SK-N-SH (cell line): ENCODE data around the gene METRNL. TPM values are rescaled to one million over a fixed set of nuclear protein-coding genes. Genes with fewer than 3 reads are reported as not detected.

Experiments used
- CTCF ChIA-PET: fragments of 300-600, 350-600 bp; formaldehyde crosslinking; extraction: SDS; loops from one replicate; lab custom pipeline; 2021; lab: Yijun Ruan, JAX
- POLR2A ChIA-PET: fragments of 350-600 bp; sonication (Branson Sonifier 250); formaldehyde crosslinking; extraction: SDS; loops from one replicate; lab custom pipeline; 2020; ENCODE audit warnings: antibody characterized with exemption, inconsistent platforms; lab: Yijun Ruan, JAX
- DNase-seq: peaks from one replicate; pipeline ENCODE4 v3.0.0; 2012
- H2AFZ ChIP-seq: fragments of 200-600 bp; sonication (generic); 2 replicates; pipeline ENCODE4 v1.8.1; 2016; ENCODE audit warnings: antibody characterized with exemption, mild to moderate bottlenecking, low read depth
- H3F3A ChIP-seq: fragments of 200-600 bp; sonication (generic); replicated peaks from 2 replicates; pipeline ENCODE3; 2016; ENCODE audit warnings: antibody characterized with exemption, mild to moderate bottlenecking; ENCODE audit not compliant: insufficient read depth
- H3K27ac ChIP-seq, 2 experiments: fragments of 200-500 bp in 1 of 2; fragments of 200-600 bp in 1 of 2; sonication (Bioruptor generic) in 1 of 2; sonication (generic), shearing (Covaris generic) in 1 of 2; 2 replicates each; pipeline versions ENCODE4 v1.5.1 to v1.6.1; 2014 to 2016; ENCODE audit warnings: low read depth in 2 of 2, inconsistent platforms in 1 of 2, low read length in 1 of 2, mild to moderate bottlenecking in 1 of 2, mixed read lengths in 1 of 2
- H3K27me3 ChIP-seq: fragments of 200-600 bp; sonication (generic), shearing (Covaris generic); 2 replicates; pipeline ENCODE4 v1.6.1; 2016; ENCODE audit warnings: mixed run types; ENCODE audit not compliant: insufficient read depth
- H3K36me3 ChIP-seq, 2 experiments: fragments of 200-500 bp in 1 of 2; fragments of 200-600 bp in 1 of 2; sonication (Bioruptor generic) in 1 of 2; sonication (generic) in 1 of 2; replicated peaks in 1 of 2; 2 replicates each; pipeline versions ENCODE3 to v1.5.1; 2014 to 2016; ENCODE audit warnings: low read length in 1 of 2, mild to moderate bottlenecking in 1 of 2; ENCODE audit not compliant: insufficient read depth in 2 of 2, control insufficient read depth in 1 of 2
- H3K4me1 ChIP-seq, 2 experiments: fragments of 200-500 bp in 1 of 2; fragments of 200-600 bp in 1 of 2; sonication (Bioruptor generic) in 1 of 2; sonication (generic), shearing (Covaris generic) in 1 of 2; 2 replicates each; pipeline versions ENCODE4 v1.5.1 to v1.6.1; 2014 to 2016; ENCODE audit warnings: low read depth in 1 of 2, low read length in 1 of 2, mixed run types in 1 of 2; ENCODE audit not compliant: insufficient read depth in 2 of 2, control insufficient read depth in 1 of 2
- H3K4me2 ChIP-seq: fragments of 200-600 bp; sonication (generic), shearing (Covaris generic); 2 replicates; pipeline ENCODE4 v1.6.1; 2017; ENCODE audit warnings: mixed run types
- H3K4me3 ChIP-seq, 2 experiments: fragments of 200-500 bp in 1 of 2; fragments of 200-600 bp in 1 of 2; sonication (Bioruptor generic) in 1 of 2; sonication (generic), shearing (Covaris generic) in 1 of 2; 2 replicates each; pipeline versions ENCODE4 v1.5.1 to v1.8.1; 2014 to 2016; ENCODE audit warnings: low read depth in 2 of 2, inconsistent platforms in 1 of 2, low read length in 1 of 2, mild to moderate bottlenecking in 1 of 2, mixed read lengths in 1 of 2, moderate library complexity in 1 of 2
- H3K79me2 ChIP-seq: fragments of 200-600 bp; sonication (generic); 2 replicates; pipeline ENCODE4 v1.8.1; 2017; ENCODE audit warnings: mild to moderate bottlenecking; ENCODE audit not compliant: insufficient read depth
- H3K9ac ChIP-seq: fragments of 200-600 bp; sonication (generic); 2 replicates; pipeline ENCODE4 v1.6.1; 2017; ENCODE audit warnings: mixed run types
- H3K9me2 ChIP-seq: fragments of 200-600 bp; sonication (generic); 2 replicates; pipeline ENCODE4 v1.6.1; 2017; ENCODE audit warnings: mixed run types
- H3K9me3 ChIP-seq: fragments of 200-600 bp; sonication (generic); 2 replicates; pipeline ENCODE4 v1.6.1; 2017; ENCODE audit warnings: mixed run types, mild to moderate bottlenecking, moderate library complexity
- H4K20me1 ChIP-seq: fragments of 200-600 bp; sonication (generic); 2 replicates; pipeline ENCODE4 v1.6.1; 2017; ENCODE audit warnings: mild to moderate bottlenecking, mixed run types; ENCODE audit not compliant: insufficient read depth
- ELF1 ChIP-seq: IDR thresholded peaks from 2 replicates; pipeline ENCODE4 v1.4.0; 2012
- EZH2phosphoT487 ChIP-seq: fragments of 200-600 bp; sonication (generic); IDR thresholded peaks from 2 replicates; pipeline ENCODE4 v1.6.1; 2017; ENCODE audit warnings: low read depth, mixed run types, mild to moderate bottlenecking, antibody characterized with exemption, moderate library complexity, borderline replicate concordance
- GABPA ChIP-seq: IDR thresholded peaks from 2 replicates; pipeline ENCODE4 v1.4.0; 2012; ENCODE audit warnings: low read depth, mild to moderate bottlenecking
- GATA2 ChIP-seq: sonication (generic); formaldehyde crosslinking; IDR thresholded peaks from 2 replicates; pipeline ENCODE4 v1.5.0; 2020; ENCODE audit warnings: mild to moderate bottlenecking, missing genetic modification reagents
- MEF2A ChIP-seq: IDR thresholded peaks from 2 replicates; pipeline ENCODE4 v1.4.0; 2012; ENCODE audit warnings: low read depth, borderline replicate concordance
- MXI1 ChIP-seq: IDR thresholded peaks from 2 replicates; pipeline ENCODE4 v1.6.1; 2012; ENCODE audit warnings: mild to moderate bottlenecking, low read depth, low read length, improper control_type of control experiment
- NFIC ChIP-seq: IDR thresholded peaks from 2 replicates; pipeline ENCODE4 v1.4.0; 2012; ENCODE audit warnings: borderline replicate concordance
- NRF1 ChIP-seq: IDR thresholded peaks from 2 replicates; pipeline ENCODE4 v1.6.1; 2012; ENCODE audit warnings: low read depth, mild to moderate bottlenecking, low read length
- POLR2AphosphoS5 ChIP-seq: IDR thresholded peaks from 2 replicates; pipeline ENCODE4 v1.6.1; 2012; ENCODE audit warnings: low read depth, low read length
- RAD21 ChIP-seq: IDR thresholded peaks from 2 replicates; pipeline ENCODE4 v1.6.1; 2012; ENCODE audit warnings: mild to moderate bottlenecking, low read length
- RCOR1 ChIP-seq: fragments of 150-350 bp; IDR thresholded peaks from 2 replicates; pipeline ENCODE4 v1.6.1; 2017; ENCODE audit warnings: antibody characterized with exemption, low read length
- RFX5 ChIP-seq: IDR thresholded peaks from 2 replicates; pipeline ENCODE4 v1.6.1; 2012; ENCODE audit warnings: mild to moderate bottlenecking, improper control_type of control experiment, low read length
- RXRA ChIP-seq: IDR thresholded peaks from 2 replicates; pipeline ENCODE4 v1.4.0; 2012; ENCODE audit warnings: low read depth, mild to moderate bottlenecking, borderline replicate concordance
- TCF12 ChIP-seq: IDR thresholded peaks from 2 replicates; pipeline ENCODE4 v1.4.0; 2012
- TEAD4 ChIP-seq: IDR thresholded peaks from 2 replicates; pipeline ENCODE4 v1.4.0; 2012; ENCODE audit warnings: mild to moderate bottlenecking, borderline replicate concordance; ENCODE audit not compliant: insufficient read depth
- YY1 ChIP-seq: IDR thresholded peaks from 2 replicates; pipeline ENCODE4 v1.4.0; 2012; ENCODE audit warnings: low read depth, mild to moderate bottlenecking
- WGBS: methylation state at CpG from one replicate; pipeline ENCODE4 v1.1.6; 2017; ENCODE audit warnings: low lambda C conversion rate; 5-methylcytosine and 5-hydroxymethylcytosine counted together
- polyA plus RNA-seq, 3 experiments: library from polyadenylated mRNA; depleted of rRNA; stranded (reverse); fragments of >200 nt; gene quantifications; 2 replicates each; pipeline ENCODE4 v1.2.3, GENCODE V29; 2012
- TF ChIP-seq, protein P1 (sequence below): IDR thresholded peaks from 2 replicates; pipeline ENCODE4 v1.6.1; 2012; ENCODE audit warnings: mild to moderate bottlenecking, low read depth, low read length, moderate library complexity
- TF ChIP-seq, protein P2 (sequence below): IDR thresholded peaks from 2 replicates; pipeline ENCODE4 v1.4.0; 2012; ENCODE audit warnings: low read depth
- TF ChIP-seq, protein P3 (sequence below): fragments of 200-600 bp; sonication (generic); IDR thresholded peaks from 2 replicates; pipeline ENCODE4 v1.6.1; 2017; ENCODE audit warnings: antibody characterized with exemption, mild to moderate bottlenecking, moderate library complexity
- TF ChIP-seq, protein P4 (sequence below): fragments of 150-350 bp; IDR thresholded peaks from 2 replicates; pipeline ENCODE4 v1.6.1; 2016; ENCODE audit warnings: mild to moderate bottlenecking, low read depth, low read length

Gene METRNL
- polyA plus RNA-seq, 1 of the 3 experiments (the other 2 are of a cell fraction), result 75.5 TPM

DNA sequence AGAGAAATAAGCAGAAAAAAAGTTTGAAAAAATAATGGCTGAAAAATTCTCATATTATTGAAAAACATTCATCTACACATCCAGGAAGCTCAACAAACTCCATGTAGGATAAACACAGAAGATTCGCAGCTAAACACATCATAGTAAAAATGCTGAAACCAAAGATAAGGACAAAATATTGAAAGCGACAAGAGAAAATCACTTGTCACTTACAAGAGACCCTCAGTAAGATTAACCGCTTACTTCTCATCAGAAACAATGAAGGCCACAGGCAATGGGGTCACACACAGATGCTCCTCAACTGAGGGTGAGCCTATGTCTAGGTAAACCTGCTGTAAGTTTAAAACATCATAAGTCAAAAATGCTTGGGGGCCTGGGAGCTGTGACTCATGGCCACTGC lies 38.1 kb upstream of the METRNL start:
- H3K4me2 ChIP-seq, result no peak overlapping the region
- no peak overlapping the region for H3K4me3 ChIP-seq
- H3K9me2 ChIP-seq, result no peaks in the 10 kb centered on the region
- no peak overlapping the region for H2AFZ ChIP-seq
- no peak overlapping the region for H3K27ac ChIP-seq
- H3F3A ChIP-seq, result peaks cover 4% of the 10 kb centered on the region
- peaks cover 25% of the 10 kb centered on the region; the same call in 1 of the 2 replicates for H3K9me3 ChIP-seq
- peaks cover 5% of the 10 kb centered on the region; the same call in 1 of the 2 replicates for H3K79me2 ChIP-seq
- peak; percentile 26 for DNase-seq
- POLR2A ChIA-PET, result no interaction called here
- H4K20me1 ChIP-seq, result no peaks in the 10 kb centered on the region
- no peak overlapping the region for H3K9ac ChIP-seq
- H3K36me3 ChIP-seq, result peaks cover 24 to 61% of the 10 kb centered on the region in 2 experiments
- H3K27me3 ChIP-seq, result no peaks in the 10 kb centered on the region
- TF ChIP-seq, protein P1, sequence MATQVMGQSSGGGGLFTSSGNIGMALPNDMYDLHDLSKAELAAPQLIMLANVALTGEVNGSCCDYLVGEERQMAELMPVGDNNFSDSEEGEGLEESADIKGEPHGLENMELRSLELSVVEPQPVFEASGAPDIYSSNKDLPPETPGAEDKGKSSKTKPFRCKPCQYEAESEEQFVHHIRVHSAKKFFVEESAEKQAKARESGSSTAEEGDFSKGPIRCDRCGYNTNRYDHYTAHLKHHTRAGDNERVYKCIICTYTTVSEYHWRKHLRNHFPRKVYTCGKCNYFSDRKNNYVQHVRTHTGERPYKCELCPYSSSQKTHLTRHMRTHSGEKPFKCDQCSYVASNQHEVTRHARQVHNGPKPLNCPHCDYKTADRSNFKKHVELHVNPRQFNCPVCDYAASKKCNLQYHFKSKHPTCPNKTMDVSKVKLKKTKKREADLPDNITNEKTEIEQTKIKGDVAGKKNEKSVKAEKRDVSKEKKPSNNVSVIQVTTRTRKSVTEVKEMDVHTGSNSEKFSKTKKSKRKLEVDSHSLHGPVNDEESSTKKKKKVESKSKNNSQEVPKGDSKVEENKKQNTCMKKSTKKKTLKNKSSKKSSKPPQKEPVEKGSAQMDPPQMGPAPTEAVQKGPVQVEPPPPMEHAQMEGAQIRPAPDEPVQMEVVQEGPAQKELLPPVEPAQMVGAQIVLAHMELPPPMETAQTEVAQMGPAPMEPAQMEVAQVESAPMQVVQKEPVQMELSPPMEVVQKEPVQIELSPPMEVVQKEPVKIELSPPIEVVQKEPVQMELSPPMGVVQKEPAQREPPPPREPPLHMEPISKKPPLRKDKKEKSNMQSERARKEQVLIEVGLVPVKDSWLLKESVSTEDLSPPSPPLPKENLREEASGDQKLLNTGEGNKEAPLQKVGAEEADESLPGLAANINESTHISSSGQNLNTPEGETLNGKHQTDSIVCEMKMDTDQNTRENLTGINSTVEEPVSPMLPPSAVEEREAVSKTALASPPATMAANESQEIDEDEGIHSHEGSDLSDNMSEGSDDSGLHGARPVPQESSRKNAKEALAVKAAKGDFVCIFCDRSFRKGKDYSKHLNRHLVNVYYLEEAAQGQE, result no peak
- TF ChIP-seq GATA2 (CRISPR knock-in tag) (no peak), YY1 (no peak), RFX5 (no peak), EZH2phosphoT487 (no peak), POLR2AphosphoS5 (no peak), RCOR1 (no peak), RAD21 (no peak), ELF1 (no peak), MXI1 (no peak), RXRA (no peak), MEF2A (no peak), NFIC (no peak), TEAD4 (no peak), TCF12 (no peak), NRF1 (no peak), GABPA (no peak)
- TF ChIP-seq, protein P2, sequence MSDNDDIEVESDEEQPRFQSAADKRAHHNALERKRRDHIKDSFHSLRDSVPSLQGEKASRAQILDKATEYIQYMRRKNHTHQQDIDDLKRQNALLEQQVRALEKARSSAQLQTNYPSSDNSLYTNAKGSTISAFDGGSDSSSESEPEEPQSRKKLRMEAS, result no peak
- TF ChIP-seq, protein P3, sequence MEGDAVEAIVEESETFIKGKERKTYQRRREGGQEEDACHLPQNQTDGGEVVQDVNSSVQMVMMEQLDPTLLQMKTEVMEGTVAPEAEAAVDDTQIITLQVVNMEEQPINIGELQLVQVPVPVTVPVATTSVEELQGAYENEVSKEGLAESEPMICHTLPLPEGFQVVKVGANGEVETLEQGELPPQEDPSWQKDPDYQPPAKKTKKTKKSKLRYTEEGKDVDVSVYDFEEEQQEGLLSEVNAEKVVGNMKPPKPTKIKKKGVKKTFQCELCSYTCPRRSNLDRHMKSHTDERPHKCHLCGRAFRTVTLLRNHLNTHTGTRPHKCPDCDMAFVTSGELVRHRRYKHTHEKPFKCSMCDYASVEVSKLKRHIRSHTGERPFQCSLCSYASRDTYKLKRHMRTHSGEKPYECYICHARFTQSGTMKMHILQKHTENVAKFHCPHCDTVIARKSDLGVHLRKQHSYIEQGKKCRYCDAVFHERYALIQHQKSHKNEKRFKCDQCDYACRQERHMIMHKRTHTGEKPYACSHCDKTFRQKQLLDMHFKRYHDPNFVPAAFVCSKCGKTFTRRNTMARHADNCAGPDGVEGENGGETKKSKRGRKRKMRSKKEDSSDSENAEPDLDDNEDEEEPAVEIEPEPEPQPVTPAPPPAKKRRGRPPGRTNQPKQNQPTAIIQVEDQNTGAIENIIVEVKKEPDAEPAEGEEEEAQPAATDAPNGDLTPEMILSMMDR, result no peak
- TF ChIP-seq, protein P4, sequence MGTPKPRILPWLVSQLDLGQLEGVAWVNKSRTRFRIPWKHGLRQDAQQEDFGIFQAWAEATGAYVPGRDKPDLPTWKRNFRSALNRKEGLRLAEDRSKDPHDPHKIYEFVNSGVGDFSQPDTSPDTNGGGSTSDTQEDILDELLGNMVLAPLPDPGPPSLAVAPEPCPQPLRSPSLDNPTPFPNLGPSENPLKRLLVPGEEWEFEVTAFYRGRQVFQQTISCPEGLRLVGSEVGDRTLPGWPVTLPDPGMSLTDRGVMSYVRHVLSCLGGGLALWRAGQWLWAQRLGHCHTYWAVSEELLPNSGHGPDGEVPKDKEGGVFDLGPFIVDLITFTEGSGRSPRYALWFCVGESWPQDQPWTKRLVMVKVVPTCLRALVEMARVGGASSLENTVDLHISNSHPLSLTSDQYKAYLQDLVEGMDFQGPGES, result no peak
- H3K4me1 ChIP-seq, result no peaks in the 10 kb centered on the region
- CTCF ChIA-PET, result no interaction called here
- WGBS, result 91% methylated on average over 3 of the region's 3 CpGs
